ENCODE data around the gene SCEL.

Gene SCEL

DNA sequence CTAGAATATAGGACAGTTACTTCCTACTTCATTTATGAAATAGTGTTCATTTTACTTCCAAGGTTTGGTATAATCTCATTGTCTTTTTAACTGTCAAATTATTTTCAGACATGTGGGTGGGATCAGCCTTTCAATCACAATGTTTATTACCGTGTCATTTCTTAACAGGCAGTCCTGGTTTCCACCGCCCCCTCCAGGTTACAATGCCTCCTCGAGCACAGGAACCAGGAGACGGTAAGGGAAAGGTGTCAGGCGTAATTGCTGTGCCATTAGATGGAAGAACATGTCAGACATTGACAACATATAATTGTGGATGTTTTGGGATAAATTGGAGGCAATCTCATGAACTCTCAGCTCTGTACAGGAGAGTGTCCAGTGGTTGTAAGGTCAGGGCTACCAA is 36.5 kb downstream of the SCEL start:
- in situ Hi-C loops (cut with HindIII; ENCODE audit: low sequenced_read_pairs) = no loop called here
- no peak for DNase-seq (ENCODE audit: low read depth, low spot score)
- no peak overlapping the region for H3K4me3 ChIP-seq (ENCODE audit: low read depth, low read length)
- TF ChIP-seq, protein P1, sequence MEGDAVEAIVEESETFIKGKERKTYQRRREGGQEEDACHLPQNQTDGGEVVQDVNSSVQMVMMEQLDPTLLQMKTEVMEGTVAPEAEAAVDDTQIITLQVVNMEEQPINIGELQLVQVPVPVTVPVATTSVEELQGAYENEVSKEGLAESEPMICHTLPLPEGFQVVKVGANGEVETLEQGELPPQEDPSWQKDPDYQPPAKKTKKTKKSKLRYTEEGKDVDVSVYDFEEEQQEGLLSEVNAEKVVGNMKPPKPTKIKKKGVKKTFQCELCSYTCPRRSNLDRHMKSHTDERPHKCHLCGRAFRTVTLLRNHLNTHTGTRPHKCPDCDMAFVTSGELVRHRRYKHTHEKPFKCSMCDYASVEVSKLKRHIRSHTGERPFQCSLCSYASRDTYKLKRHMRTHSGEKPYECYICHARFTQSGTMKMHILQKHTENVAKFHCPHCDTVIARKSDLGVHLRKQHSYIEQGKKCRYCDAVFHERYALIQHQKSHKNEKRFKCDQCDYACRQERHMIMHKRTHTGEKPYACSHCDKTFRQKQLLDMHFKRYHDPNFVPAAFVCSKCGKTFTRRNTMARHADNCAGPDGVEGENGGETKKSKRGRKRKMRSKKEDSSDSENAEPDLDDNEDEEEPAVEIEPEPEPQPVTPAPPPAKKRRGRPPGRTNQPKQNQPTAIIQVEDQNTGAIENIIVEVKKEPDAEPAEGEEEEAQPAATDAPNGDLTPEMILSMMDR (IDR thresholded peaks at IDR 0.05; ENCODE audit: low read depth, low read length) = no peak

DNA sequence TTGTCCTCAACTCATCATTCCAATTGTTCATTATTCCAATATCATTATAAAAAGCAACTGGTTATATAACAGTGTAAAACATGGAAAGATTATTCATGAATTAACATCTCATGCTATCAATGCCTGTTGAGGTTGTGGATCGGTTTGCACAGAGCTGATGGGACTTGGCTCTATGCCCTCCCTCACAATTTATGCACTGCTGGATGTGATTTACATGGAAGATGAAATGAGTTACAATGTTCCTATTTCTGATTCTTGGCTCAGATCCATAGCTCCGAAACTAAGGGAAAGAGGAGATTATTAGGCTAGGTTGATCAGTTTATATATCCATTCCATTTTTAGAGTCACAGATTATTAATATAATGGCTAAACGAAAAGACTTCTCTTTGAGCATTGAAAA is 38.6 kb downstream of the SCEL start:
- no peak for DNase-seq (ENCODE audit: low read depth, low spot score)
- TF ChIP-seq, protein P1 (IDR thresholded peaks at IDR 0.05; ENCODE audit: low read depth, low read length) = no peak
- no peak overlapping the region for H3K4me3 ChIP-seq (ENCODE audit: low read depth, low read length)
- in situ Hi-C loops (cut with HindIII; ENCODE audit: low sequenced_read_pairs) = no loop called here

DNA sequence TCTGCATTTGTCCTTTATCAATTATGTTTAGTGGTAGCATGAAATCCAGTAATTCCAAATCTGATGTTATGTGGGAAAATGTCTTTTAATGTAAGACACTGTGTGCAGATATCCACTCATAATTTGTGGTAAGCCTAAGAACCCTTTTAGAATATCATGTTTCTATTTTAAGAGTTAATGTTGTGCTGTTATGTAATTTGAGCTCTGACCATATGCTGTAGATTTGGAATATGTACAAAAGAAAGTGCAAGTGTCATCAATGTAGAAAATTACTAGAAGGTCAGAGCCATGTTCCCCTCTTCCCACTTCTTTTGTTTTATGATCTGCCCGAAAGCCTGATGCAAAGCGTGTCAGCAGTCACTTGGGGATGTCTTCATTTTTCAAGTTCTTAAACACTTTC is 44.5 kb downstream of the SCEL start:
- H3K4me3 ChIP-seq (ENCODE audit: low read depth, low read length) = no peak overlapping the region
- TF ChIP-seq, protein P1 (IDR thresholded peaks at IDR 0.05; ENCODE audit: low read depth, low read length) = no peak
- no peak for DNase-seq (ENCODE audit: low read depth, low spot score)
- in situ Hi-C loops (cut with HindIII; ENCODE audit: low sequenced_read_pairs) = no loop called here

DNA sequence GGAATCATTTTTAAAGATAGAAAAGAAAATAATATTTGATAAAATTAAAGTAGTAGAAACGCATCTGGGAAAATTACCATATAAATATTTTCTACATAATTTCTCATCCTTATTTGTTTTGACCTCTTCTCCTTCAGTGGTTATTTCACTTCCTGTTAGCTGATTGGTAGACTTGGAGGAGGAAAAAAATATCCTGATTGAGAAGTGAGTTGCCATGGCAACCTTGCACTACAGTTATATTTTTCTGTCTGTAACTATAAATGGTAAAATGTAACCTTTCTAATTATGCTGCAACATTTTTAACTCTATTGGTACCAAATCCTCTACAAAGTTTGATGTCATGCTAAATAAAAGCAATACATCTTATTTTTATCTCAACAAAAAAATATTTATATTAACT is 45.2 kb downstream of the SCEL start:
- no peak overlapping the region for H3K4me3 ChIP-seq (ENCODE audit: low read depth, low read length)
- in situ Hi-C loops (cut with HindIII; ENCODE audit: low sequenced_read_pairs) = no loop called here
- TF ChIP-seq, protein P1 (IDR thresholded peaks at IDR 0.05; ENCODE audit: low read depth, low read length) = no peak
- DNase-seq (ENCODE audit: low read depth, low spot score) = no peak

DNA sequence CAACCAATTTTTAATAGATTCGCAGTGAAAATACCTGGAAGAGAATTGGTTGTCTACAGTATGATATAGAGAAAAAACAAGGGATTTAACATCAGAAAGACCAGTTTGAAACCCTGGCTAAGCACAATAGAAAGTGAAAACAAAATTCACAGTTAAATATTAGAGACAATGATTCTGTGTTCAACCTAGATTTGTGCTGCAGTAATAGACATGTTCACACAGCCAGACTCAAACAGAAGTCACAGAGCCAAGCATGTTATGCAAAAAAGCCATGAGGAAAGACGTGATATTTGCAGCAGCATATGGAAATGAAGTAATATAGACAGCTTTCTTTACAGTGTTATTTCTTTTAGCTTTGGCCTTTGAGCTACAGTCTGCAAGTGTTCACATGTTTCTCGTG is 48.1 kb downstream of the SCEL start:
- TF ChIP-seq, protein P1 (IDR thresholded peaks at IDR 0.05; ENCODE audit: low read depth, low read length) = no peak

DNA sequence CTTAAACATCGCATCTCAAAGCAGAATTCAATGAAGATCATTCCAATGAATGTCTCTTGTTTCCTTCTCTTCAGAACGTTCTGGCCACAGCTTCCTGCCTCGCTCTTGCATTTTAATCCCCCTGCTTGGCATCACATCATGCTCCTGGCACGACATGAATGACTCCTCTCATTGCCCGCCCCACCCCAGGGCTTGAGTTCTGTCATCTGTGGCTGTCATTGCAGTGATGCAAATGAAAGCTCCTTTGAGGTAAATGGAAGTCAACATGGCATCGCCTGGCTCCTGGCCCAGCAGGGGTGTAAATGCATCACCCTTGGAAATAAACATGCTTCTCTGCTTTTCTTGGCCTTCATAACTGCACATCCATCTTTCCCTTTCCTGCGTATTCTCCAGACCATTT is 48.6 kb downstream of the SCEL start:
- peak; percentile 29 for DNase-seq (ENCODE audit: low read depth, low spot score)
- no peak overlapping the region for H3K4me3 ChIP-seq (ENCODE audit: low read depth, low read length)
- TF ChIP-seq, protein P1 (IDR thresholded peaks at IDR 0.05; ENCODE audit: low read depth, low read length) = no peak
- in situ Hi-C loops (cut with HindIII; ENCODE audit: low sequenced_read_pairs) = no loop called here

More for the DNA sequence above, 48.1 kb downstream of the SCEL start:
- no peak for DNase-seq (ENCODE audit: low read depth, low spot score)
- no peak overlapping the region for H3K4me3 ChIP-seq (ENCODE audit: low read depth, low read length)
- in situ Hi-C loops (cut with HindIII; ENCODE audit: low sequenced_read_pairs) = no loop called here
